ENCODE data around the gene ICA1L.

DNA sequence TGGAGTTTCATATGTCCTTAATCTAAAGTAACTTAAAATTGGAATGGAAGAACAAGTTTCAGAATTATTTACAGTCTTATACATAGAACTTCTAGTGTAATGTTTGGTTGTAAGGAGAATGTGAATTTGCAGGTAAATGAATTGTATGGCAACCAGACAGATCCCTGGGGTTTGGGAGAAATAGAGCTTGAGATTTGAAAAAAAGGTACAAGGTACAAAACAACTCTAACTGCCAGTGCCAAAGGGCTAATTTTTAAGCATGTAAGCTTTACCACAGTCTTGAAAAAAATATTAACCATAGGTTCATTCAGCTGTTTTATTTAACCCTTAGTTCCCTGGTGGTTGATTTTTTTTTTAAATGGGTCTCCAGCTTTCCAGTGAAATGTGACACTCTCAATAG, 103.3 kb downstream of the ICA1L start:
- TF ChIP-seq, protein P1, sequence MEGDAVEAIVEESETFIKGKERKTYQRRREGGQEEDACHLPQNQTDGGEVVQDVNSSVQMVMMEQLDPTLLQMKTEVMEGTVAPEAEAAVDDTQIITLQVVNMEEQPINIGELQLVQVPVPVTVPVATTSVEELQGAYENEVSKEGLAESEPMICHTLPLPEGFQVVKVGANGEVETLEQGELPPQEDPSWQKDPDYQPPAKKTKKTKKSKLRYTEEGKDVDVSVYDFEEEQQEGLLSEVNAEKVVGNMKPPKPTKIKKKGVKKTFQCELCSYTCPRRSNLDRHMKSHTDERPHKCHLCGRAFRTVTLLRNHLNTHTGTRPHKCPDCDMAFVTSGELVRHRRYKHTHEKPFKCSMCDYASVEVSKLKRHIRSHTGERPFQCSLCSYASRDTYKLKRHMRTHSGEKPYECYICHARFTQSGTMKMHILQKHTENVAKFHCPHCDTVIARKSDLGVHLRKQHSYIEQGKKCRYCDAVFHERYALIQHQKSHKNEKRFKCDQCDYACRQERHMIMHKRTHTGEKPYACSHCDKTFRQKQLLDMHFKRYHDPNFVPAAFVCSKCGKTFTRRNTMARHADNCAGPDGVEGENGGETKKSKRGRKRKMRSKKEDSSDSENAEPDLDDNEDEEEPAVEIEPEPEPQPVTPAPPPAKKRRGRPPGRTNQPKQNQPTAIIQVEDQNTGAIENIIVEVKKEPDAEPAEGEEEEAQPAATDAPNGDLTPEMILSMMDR (CRISPR knock-in tag; IDR thresholded peaks at IDR 0.05), result no peak
- no peak for TF ChIP-seq JUNB (CRISPR knock-in tag; IDR thresholded peaks at IDR 0.05; ENCODE audit: borderline replicate concordance)
- no peak for TF ChIP-seq RFXAP (CRISPR knock-in tag; IDR thresholded peaks at IDR 0.05; ENCODE audit: borderline replicate concordance)
- TF ChIP-seq TCF7L2 (IDR thresholded peaks at IDR 0.05; ENCODE audit: low read depth, low read length), result no peak
- TF ChIP-seq SUZ12 (IDR thresholded peaks at IDR 0.05; ENCODE audit: low read depth, low read length), result no peak

All from HepG2 (cell line).